Measurements from ENCODE around the gene SLC47A2.

- TF ChIP-seq CTCF (optimal IDR thresholded peaks at IDR 0.05 in 1 of 3, IDR thresholded peaks at IDR 0.05 in 1 of 3, conservative IDR thresholded peaks at IDR 0.05 in 1 of 3; ENCODE audit: extremely low read depth in 1 of 3, insufficient read depth in 2 of 3, low read length in 3 of 3) (no peak), EZH2 (IDR thresholded peaks at IDR 0.05; ENCODE audit: low read length) (no peak)
Measured at GRCh38 chr17:19738073-19738449, 21.7 kb upstream of the SLC47A2 start.
